HG03521 (cell line): ENCODE data around the gene STUM.

ENCODE experiments used
- ATAC-seq: cut with Tn5 transposase; IDR thresholded peaks from one replicate; pipeline ENCODE4 v1.9.1; 2021; ENCODE audit warnings: mild to moderate bottlenecking, moderate library complexity; ENCODE audit not compliant: unreplicated experiment

The STUM gene

GRCh38 chr1:226532553-226532952 lies 16.0 kb upstream of the STUM start:
- ATAC-seq, result no peak

GRCh38 chr1:226533220-226533619 lies 15.3 kb upstream of the STUM start:
- no peak for ATAC-seq

- ATAC-seq, result no peak
Measured at GRCh38 chr1:226534098-226534497, 14.5 kb upstream of the STUM start.

GRCh38 chr1:226534645-226535044 lies 13.9 kb upstream of the STUM start:
- ATAC-seq, result no peak

GRCh38 chr1:226535666-226536065 lies 12.9 kb upstream of the STUM start:
- ATAC-seq, result no peak

GRCh38 chr1:226541231-226541630 lies 7.3 kb upstream of the STUM start:
- ATAC-seq, result no peak

- ATAC-seq, result no peak
Measured at GRCh38 chr1:226541631-226542622, 6.6 kb upstream of the STUM start.

GRCh38 chr1:226542623-226543103 lies 5.9 kb upstream of the STUM start:
- ATAC-seq, result no peak

GRCh38 chr1:226545836-226546596 lies 2.5 kb upstream of the STUM start:
- no peak for ATAC-seq

GRCh38 chr1:226546926-226547325 lies 1.6 kb upstream of the STUM start:
- ATAC-seq, result no peak

GRCh38 chr1:226547754-226548191 lies 791 bp upstream of the STUM start:
- no peak for ATAC-seq

- ATAC-seq, result no peak
Measured at GRCh38 chr1:226549094-226549936, 751 bp downstream of the STUM start.

- no peak for ATAC-seq
Measured at GRCh38 chr1:226549937-226550671, 1.5 kb downstream of the STUM start.

GRCh38 chr1:226550672-226551041 lies 2.1 kb downstream of the STUM start:
- no peak for ATAC-seq

GRCh38 chr1:226551299-226551698 lies 2.7 kb downstream of the STUM start:
- no peak for ATAC-seq

GRCh38 chr1:226552061-226552460 lies 3.5 kb downstream of the STUM start:
- no peak for ATAC-seq

GRCh38 chr1:226553266-226553923 lies 4.8 kb downstream of the STUM start:
- no peak for ATAC-seq

GRCh38 chr1:226553924-226554282 lies 5.3 kb downstream of the STUM start:
- no peak for ATAC-seq

- no peak for ATAC-seq
Measured at GRCh38 chr1:226555092-226555491, 6.5 kb downstream of the STUM start.

- no peak for ATAC-seq
Measured at GRCh38 chr1:226557424-226557823, 8.9 kb downstream of the STUM start.
